PC-9 (cell line): ENCODE results near the gene CYFIP1.

ENCODE experiments used
- EZH2 ChIP-seq: fragments of 200-600 bp; sonication (generic); IDR thresholded peaks from 2 replicates; pipeline ENCODE4 v1.8.0; 2017; ENCODE audit warnings: antibody characterized with exemption, low read depth
- TF ChIP-seq, protein P1 (sequence below): fragments of 200-600 bp; sonication (generic); conservative IDR thresholded peaks from 2 replicates; pipeline ENCODE4 v1.6.1; 2017; ENCODE audit warnings: mixed run types, antibody characterized with exemption, mild to moderate bottlenecking, moderate library complexity

DNA sequence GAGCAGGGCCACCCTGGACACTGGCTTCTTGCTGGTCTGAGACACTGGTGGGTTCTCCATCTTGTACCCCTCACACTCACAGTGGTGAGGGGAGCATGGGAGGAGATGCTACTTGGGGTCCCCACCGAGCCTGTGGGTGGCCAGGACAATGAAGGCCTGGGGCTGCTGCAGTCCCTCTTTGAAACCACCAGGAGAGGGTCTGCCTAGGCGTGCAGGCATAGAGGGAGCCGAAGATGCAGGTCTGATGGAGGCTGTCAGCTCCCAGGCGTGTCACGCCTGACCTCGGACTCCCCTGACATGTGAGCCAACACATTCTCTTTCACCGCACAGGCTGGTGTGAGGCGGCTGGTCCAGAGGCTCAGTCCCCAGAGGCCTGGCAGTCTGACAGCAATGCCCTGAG lies 102.6 kb downstream of the CYFIP1 start:
- TF ChIP-seq, protein P1, sequence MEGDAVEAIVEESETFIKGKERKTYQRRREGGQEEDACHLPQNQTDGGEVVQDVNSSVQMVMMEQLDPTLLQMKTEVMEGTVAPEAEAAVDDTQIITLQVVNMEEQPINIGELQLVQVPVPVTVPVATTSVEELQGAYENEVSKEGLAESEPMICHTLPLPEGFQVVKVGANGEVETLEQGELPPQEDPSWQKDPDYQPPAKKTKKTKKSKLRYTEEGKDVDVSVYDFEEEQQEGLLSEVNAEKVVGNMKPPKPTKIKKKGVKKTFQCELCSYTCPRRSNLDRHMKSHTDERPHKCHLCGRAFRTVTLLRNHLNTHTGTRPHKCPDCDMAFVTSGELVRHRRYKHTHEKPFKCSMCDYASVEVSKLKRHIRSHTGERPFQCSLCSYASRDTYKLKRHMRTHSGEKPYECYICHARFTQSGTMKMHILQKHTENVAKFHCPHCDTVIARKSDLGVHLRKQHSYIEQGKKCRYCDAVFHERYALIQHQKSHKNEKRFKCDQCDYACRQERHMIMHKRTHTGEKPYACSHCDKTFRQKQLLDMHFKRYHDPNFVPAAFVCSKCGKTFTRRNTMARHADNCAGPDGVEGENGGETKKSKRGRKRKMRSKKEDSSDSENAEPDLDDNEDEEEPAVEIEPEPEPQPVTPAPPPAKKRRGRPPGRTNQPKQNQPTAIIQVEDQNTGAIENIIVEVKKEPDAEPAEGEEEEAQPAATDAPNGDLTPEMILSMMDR = no peak
- TF ChIP-seq EZH2 = no peak
